Hindlimb muscle (tissue), 1 donor: ENCODE measurements around the gene C1QTNF7. TPM values are rescaled to one million over a fixed set of nuclear protein-coding genes. Genes with fewer than 3 reads are reported as not detected.

Source experiments
- DNase-seq: peaks from one replicate; pipeline ENCODE4 v3.0.0-alpha.2; 2013
- polyA plus RNA-seq: library from polyadenylated mRNA; unstranded; fragments of 120-200 nt; gene quantifications from one replicate; pipeline ENCODE4 v1.2.1, GENCODE V29; 2013; ENCODE audit not compliant: insufficient read length

The C1QTNF7 gene
- polyA plus RNA-seq, 1 donor: 2.0 TPM

DNA sequence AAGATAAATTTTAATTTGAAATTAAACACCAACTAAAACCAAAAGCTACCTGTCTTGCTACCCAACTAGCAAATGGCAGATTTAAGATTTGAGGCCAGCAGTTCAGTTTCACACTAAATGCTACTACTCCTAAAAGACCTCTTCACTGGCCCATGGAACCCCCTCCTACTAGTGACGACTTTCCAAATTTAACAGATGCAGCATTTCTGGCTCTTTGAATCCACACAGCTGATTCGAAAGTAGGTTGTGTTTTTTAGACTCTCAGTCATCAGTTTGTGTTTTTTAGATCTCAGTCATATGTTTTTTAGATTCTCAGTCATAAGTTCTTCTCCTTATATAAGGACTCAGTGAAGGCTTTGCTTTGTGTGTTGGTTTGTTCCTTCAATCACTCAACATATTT lies 30.8 kb downstream of the C1QTNF7 start:
- no peak for DNase-seq

DNA sequence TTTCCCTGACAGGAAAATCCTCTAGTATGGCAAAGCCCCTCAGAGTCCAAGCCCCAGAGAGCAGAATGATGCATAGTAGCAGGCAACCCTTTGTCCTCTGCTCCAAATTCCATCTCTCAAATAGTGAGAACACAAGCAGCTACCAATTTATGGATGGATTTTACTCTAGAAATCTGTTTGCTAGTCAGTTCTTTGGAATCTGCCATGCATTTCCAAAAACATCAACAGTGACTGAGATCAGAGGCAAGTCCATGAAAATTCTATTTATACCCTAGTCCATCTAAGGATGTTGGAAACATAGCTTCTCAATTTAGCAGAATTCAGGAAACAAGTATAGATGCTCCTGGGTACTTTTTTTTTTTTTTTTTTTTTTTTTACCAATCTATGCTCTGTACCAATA lies 31.9 kb downstream of the C1QTNF7 start:
- no peak for DNase-seq

DNA sequence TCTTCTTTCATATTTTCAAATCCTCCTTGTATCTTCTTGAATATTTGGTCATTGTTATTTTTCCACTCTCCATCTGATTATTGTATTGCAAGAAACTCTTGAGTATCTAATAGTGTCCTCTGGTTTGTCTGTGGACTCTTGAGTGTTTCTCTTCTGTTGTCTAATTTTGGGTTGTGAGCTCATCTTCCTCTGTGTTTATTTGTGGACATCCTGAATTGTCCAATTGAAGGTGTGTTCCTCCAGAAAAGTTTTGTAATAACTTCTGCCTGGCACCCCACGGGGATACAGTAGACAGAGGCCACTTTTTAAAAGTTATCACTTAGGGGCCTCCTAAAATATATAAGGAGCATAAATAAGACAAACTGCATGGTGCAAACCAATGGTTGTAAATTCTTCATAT lies 38.8 kb downstream of the C1QTNF7 start:
- DNase-seq: no peak

DNA sequence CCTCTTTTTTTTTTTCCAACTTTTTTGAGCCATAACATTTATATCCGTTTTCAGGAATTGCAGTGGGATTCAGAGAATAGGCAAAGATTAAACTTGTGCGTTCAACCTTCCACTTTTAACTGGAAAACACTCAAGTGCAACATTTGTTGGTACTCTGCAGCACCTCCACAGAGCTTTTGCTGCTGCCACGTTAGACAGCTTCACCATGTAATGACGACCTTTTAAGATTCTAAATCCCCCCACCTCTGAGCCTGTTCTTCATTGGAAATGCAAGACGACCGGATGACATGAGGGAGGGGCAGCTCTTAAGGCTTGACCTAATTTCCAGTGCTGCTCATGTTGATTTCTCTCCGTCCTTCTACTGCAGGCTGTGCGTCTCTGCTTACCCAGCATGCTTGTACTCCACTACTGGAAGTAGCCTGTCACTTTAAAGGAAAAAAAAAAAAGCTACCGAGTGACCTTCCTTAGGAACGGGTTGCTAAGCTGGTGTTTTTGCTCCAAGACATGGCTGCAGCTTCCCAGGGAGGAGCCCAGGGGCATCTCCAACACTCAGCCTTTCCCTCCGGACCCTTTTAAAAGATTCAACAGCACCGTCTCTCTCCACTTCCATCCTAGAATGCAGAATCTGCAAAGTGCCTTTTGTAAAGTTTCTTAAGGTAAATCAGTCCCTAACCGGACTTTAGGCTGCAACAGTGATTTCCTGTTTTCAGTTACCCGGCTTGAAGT lies 41.7 kb downstream of the C1QTNF7 start, which contains the start of gene CC2D2A:
Gene CC2D2A, plus strand, starts transcription at position 481 of the 726 bp plus-strand sequence. CDS start 6,051 bp downstream, outside the sequence.
- peak; percentile 58 for DNase-seq

DNA sequence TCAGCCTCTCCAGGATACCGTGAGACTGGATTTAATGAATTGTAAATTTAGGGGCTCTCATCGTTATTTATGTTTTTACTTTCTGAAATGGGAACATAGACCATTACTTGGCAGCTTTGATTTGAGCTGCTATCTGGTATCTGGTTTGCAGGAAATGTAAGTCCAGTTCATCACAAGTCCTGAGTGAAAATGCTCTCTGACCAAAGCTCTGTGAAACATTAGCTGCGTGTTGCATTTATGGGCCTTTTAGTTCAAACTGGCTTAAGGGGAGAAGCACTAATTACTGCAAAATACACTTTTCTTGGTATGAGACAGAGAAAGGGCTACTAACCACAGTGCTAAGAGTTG lies 42.3 kb downstream of the C1QTNF7 start:
- no peak for DNase-seq

- no peak for DNase-seq
Measured at GRCh38 chr4:15476396-15476795, 48.6 kb downstream of the C1QTNF7 start.

GRCh38 chr4:15478724-15479088 lies 50.9 kb downstream of the C1QTNF7 start:
- DNase-seq: no peak

DNA sequence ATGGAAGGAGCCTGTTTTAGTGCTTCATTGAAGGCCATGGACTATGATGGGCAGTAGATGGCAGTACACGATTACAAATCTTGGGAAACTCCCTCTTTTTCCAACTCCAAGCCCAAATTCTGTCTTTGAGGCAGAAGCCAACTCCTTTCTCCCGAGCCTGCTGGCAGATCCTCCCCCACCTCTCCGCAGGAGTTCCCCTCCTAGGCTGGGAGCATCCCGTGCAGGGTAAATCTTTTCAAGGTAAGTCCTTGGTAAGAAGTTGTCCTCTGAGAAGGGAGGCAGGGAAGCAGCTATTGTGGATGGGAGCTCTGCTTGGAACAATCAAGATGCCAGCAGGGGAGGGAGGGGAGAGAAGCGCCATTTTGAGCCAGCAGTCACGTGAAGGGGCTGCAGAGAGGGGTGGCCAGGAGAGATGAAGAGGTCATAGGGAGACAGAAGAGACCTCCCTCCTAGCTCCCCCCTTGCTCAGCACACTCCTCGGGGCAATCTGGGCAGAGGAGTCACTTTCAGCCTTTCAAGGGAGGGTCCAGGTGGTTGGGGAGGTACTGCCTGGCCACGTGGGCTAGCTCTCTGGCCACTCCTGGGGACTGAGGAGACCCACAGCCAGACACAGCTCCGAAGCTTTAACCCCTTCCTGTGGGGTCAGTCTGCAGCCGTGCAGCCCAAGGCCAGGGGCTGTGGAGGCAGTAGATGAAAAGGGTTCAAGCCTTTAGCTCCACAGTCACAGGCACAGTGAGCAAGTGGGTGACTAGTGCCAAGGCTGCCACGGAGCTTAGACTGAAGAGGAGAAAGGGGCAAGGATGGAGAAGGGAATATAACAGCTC lies 51.5 kb downstream of the C1QTNF7 start:
- DNase-seq: peak; percentile 89

- DNase-seq: peak; percentile 43
Measured at GRCh38 chr4:15479913-15480185, 52.0 kb downstream of the C1QTNF7 start.

DNA sequence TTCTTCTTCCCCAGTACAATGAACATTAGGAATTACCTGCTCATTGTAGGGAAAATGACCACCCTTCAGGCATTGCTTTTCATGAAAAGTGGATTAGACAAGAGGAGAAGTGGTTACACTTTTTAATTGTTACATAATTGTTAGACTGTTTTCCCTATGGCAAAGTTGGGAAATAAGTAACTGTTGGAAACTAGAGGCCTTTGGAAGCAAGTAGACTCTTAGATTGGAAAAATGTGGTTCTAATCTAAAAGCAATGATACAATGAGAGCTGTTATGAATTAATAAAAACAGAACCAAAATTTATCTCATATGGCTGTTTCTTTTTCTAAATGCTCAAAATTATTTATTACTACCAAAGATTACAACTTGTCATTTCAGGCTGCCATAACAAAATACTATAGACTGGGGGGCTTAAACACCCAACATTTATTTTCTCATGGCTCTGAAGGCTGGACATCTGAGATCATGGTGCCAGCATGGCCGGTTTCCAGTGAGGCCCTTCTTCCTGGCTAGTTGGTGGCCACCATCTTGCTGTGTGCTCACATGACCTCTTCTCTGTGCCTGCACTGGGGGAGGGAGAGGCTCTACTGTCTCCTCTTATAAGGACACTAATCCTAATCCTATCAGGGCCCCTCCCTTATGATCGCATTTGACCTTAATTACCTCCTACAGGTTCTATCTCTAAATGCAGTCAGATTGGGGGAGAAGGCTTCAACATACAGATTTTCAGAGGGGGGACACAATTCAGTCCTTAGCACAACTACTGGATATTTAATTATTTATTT lies 54.3 kb downstream of the C1QTNF7 start:
- no peak for DNase-seq

DNA sequence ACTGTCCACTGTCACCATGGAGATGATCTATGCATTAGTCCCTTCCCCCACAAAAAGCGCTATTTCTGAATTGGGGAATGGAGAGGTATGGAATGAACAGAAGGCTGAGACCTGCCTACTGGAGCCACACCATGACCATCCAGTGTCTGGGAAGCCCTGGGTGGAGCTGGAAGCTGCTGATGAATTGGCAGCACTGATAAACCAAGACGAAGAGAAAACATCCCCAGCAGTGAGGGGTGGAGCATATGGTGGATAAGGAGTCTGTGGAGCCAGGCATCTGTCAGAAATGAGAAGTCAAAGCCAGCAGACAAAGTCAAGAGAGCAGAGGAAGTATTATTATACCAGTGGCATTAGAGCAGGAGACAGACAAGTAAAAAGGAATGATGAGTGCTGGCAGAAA lies 55.0 kb downstream of the C1QTNF7 start:
- no peak for DNase-seq

- DNase-seq: no peak
Measured at GRCh38 chr4:15488136-15488535, 60.3 kb downstream of the C1QTNF7 start.

DNA sequence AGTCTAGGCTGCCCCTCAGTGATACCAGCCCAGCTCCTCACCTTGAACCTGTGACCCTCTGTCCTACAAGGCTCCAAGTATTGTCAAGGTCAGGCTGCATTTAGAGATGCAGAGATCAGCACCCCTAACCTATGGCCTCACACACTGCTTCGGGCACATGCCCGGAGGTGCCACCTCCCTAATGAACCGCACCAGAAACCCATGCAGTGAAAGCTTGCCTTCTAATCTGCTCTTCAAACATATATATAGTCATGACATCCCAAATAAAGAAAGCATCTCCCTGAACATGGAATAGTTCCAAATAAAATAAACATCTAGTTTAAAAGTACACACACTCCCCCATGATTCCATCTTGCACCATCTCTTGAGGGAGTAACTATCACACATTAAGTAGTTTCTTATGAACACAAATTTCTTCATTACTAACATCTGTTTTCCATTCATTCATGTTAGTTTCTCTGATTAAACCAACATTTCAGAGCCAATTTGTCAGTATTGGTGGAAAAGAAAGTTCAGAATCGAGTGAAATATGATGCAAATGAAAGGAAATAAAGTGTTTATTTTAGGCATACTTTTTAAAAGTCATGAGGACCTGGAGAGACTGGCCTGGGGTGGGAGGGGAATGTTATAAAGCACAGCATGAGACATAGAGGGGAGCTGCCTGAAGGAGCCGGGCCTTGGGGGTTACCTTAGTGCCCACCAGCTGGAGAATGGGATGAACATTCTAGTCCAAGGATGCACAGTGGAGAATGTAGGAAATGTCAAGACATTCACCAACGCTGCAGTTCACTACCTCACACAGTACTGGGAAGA lies 61.0 kb downstream of the C1QTNF7 start:
- no peak for DNase-seq

GRCh38 chr4:15489551-15489950 lies 61.7 kb downstream of the C1QTNF7 start:
- DNase-seq: no peak

- no peak for DNase-seq
Measured at GRCh38 chr4:15493411-15493810, 65.6 kb downstream of the C1QTNF7 start.

- no peak for DNase-seq
Measured at GRCh38 chr4:15495621-15496020, 67.8 kb downstream of the C1QTNF7 start.

Other genes starting within 250 kb of the C1QTNF7 start
- 13.0 TPM for gene CC2D2A, start 41.8 kb downstream of the C1QTNF7 start, polyA plus RNA-seq
- 68.6 TPM for gene FBXL5, start 227.3 kb downstream of the C1QTNF7 start, polyA plus RNA-seq